ENCODE measurements around the gene DDHD1. TPM values are rescaled to one million over a fixed set of nuclear protein-coding genes. Genes with fewer than 3 reads are reported as not detected.

Gene DDHD1
- total RNA-seq, 1 experiment from 2014 or later: 15.7 TPM

DNA sequence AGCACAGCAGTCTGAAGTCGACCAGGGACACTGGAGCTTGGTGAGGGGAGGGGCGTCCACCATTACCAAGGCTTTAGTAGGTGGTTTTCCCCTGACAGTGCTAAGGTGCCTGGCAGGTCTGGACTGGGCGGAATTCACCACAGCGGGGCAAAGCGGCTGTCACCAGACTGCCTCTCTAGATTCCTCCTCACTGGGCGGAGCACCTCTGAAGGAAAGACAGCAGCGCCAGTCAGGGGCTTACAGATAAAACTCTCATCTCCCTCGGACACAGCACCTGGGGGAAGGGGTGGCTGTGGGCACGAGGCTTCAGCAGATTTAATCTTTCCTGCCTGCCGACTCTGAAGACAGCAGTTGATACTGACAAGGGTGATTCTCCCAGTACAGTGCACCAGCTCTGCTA is 39.1 kb downstream of the DDHD1 start:
- Histone ChIP-seq H2BK15ac (ENCODE audit: low read depth, low read length) (no peak overlapping the region), H2BK5ac (ENCODE audit: insufficient read length, low read length) (no peak overlapping the region), H4K5ac (ENCODE audit: insufficient read length, low read depth, low read length) (no peak overlapping the region), H3K23me2 (ENCODE audit: insufficient read length, low read depth, low read length, poor library complexity, severe bottlenecking) (no peaks in the 10 kb centered on the region), H3K9ac (ENCODE audit: extremely low read depth, insufficient read length, low read length) (no peak overlapping the region), H3K79me2 (ENCODE audit: insufficient read depth, low read length) (no peaks in the 10 kb centered on the region; the same call in 1 of the 2 replicates), H4K91ac (ENCODE audit: insufficient read length, low read depth, low read length) (no peak overlapping the region), H3K27ac (ENCODE audit: insufficient read length, low read depth, low read length) (no peak overlapping the region), H3K79me1 (ENCODE audit: insufficient read depth, low read depth, low read length, poor library complexity, severe bottlenecking) (peaks cover 4% of the 10 kb centered on the region), H3K56ac (ENCODE audit: insufficient read length, low read depth, low read length) (no peak overlapping the region), H3K14ac (ENCODE audit: insufficient read depth, low read length) (no peak overlapping the region; the same call in 1 of the 2 replicates), H3K9me3 (ENCODE audit: control insufficient read depth, low read depth, low read length) (no peaks in the 10 kb centered on the region), H2BK20ac (ENCODE audit: low read depth, low read length, poor library complexity, severe bottlenecking) (no peak overlapping the region), H2AFZ (ENCODE audit: low read length) (no peak overlapping the region), H2BK12ac (ENCODE audit: insufficient read length, low read depth, low read length) (no peak overlapping the region), H2BK120ac (ENCODE audit: low read depth, low read length, poor library complexity, severe bottlenecking) (no peak overlapping the region), H3K23ac (ENCODE audit: insufficient read length, low read depth, low read length) (no peak overlapping the region), H3K27me3 (ENCODE audit: insufficient read depth, low read length) (no peaks in the 10 kb centered on the region), H3K4me2 (ENCODE audit: insufficient read depth, insufficient read length, low read length) (no peak overlapping the region), H4K8ac (replicated peaks; ENCODE audit: insufficient read length, low read depth, low read length) (no peak overlapping the region), H3K4me1 (ENCODE audit: insufficient read depth, low read length) (no peaks in the 10 kb centered on the region; the same call in 1 of the 2 replicates), H2AK5ac (ENCODE audit: insufficient read length, low read length) (no peak overlapping the region), H3K4ac (ENCODE audit: low read depth, low read length) (no peak overlapping the region), H3T11ph (ENCODE audit: low read length) (no peak overlapping the region), H4K20me1 (ENCODE audit: control insufficient read depth, insufficient read depth, insufficient read length) (no peaks in the 10 kb centered on the region), H3K18ac (ENCODE audit: insufficient read length, low read depth, low read length) (no peak overlapping the region)
- no peak for TF ChIP-seq CTCF (conservative IDR thresholded peaks at IDR 0.05)
- DNase-seq: peak; percentile 32
- Mint-ChIP-seq H3K4me3 (no peak overlapping the region), H3K9me3 (peaks cover 0 to 12% of the 10 kb centered on the region in 2 experiments; a peak in 3 of 5 replicates), H3K4me1 (peaks cover 33 to 39% of the 10 kb centered on the region in 2 experiments), H3K27ac (no peak overlapping the region), H3K36me3 (ENCODE audit: insufficient read depth in 1 of 3, low read depth in 3 of 3) (peaks cover 0 to 10% (median 0%) of the 10 kb centered on the region in 3 experiments; a peak in 3 of 7 replicates), H3K27me3 (ENCODE audit: low read depth) (no peaks in the 10 kb centered on the region)
- WGBS (ENCODE audit: extremely low coverage, insufficient read length, low lambda C conversion rate): no CpG with 5 or more reads among the region's 10 CpGs
